OCI-LY7 (cell line): Measurements from ENCODE around the gene CCDC68. TPM values are rescaled to one million over a fixed set of nuclear protein-coding genes. Genes with fewer than 3 reads are reported as not detected.

Experiments used
- BruUV-seq: library from RNA; stranded (reverse); fragments of 400-500 nt; replicated peaks from 2 replicates; lab custom pipeline; 2021; lab: Mats Ljungman, UMichigan
- CTCF ChIA-PET: fragments of 300-600 bp; sonication (Branson Sonifier 250); formaldehyde crosslinking; loops from one replicate; lab custom pipeline; 2022; ENCODE audit warnings: antibody characterized with exemption; ENCODE audit not compliant: unreplicated experiment; lab: Charles Lee
- POLR2A ChIA-PET: fragments of 300-600 bp; sonication (Branson Sonifier 250); formaldehyde crosslinking; loops from one replicate; lab custom pipeline; 2022; ENCODE audit warnings: antibody characterized with exemption; lab: Charles Lee
- DNase-seq: peaks from one replicate; pipeline ENCODE4 v3.0.0-alpha.2; 2015; ENCODE audit warnings: low spot score
- H2AFZ ChIP-seq: fragments of 200-600 bp; sonication (generic), shearing (Covaris generic); 2 replicates; pipeline ENCODE4 v1.6.1; 2014; ENCODE audit warnings: mild to moderate bottlenecking, antibody characterized with exemption, low read length, moderate library complexity
- H3K27ac ChIP-seq: fragments of 200-600 bp; sonication (generic); 2 replicates; pipeline ENCODE4 v1.5.1; 2014; ENCODE audit warnings: mixed run types, low read depth, mild to moderate bottlenecking, moderate library complexity, low read length, inconsistent platforms; ENCODE audit not compliant: poor library complexity, severe bottlenecking
- H3K36me3 ChIP-seq: fragments of 200-600 bp; sonication (generic); 2 replicates; pipeline ENCODE4 v1.6.1; 2014; ENCODE audit warnings: mild to moderate bottlenecking, antibody characterized with exemption, low read length, moderate library complexity, mixed read lengths; ENCODE audit not compliant: insufficient read depth
- H3K4me1 ChIP-seq: fragments of 200-600 bp; sonication (generic); 2 replicates; pipeline ENCODE4 v1.5.1; 2014; ENCODE audit warnings: mild to moderate bottlenecking, low read length; ENCODE audit not compliant: insufficient read depth, poor library complexity, severe bottlenecking
- H3K4me2 ChIP-seq: fragments of 200-600 bp; sonication (generic); 2 replicates; pipeline ENCODE4 v1.6.1; 2014; ENCODE audit warnings: mild to moderate bottlenecking, low read length
- H3K4me3 ChIP-seq: fragments of 200-600 bp; sonication (generic); 2 replicates; pipeline ENCODE4 v1.5.1; 2014; ENCODE audit warnings: mild to moderate bottlenecking, low read depth, low read length; ENCODE audit not compliant: poor library complexity, severe bottlenecking
- H3K79me2 ChIP-seq: fragments of 200-600 bp; sonication (generic); 2 replicates; pipeline ENCODE4 v1.6.1; 2016; ENCODE audit warnings: low read depth, mild to moderate bottlenecking, low read length, moderate library complexity, mixed read lengths; ENCODE audit not compliant: insufficient read depth
- H3K9me2 ChIP-seq: fragments of 200-600 bp; sonication (generic); 2 replicates; pipeline ENCODE4 v1.6.1; 2016; ENCODE audit warnings: mild to moderate bottlenecking, low read length, mixed read lengths; ENCODE audit not compliant: insufficient read depth
- H3K9me3 ChIP-seq: fragments of 200-600 bp; sonication (generic); 2 replicates; pipeline ENCODE4 v1.6.1; 2014; ENCODE audit warnings: mild to moderate bottlenecking, mixed run types, low read length, mixed read lengths
- H4K20me1 ChIP-seq: fragments of 200-600 bp; sonication (generic); 2 replicates; pipeline ENCODE4 v1.6.1; 2014; ENCODE audit warnings: mild to moderate bottlenecking, antibody characterized with exemption, low read length, moderate library complexity, mixed read lengths; ENCODE audit not compliant: insufficient read depth
- EZH2phosphoT487 ChIP-seq: fragments of 200-600 bp; sonication (generic); IDR thresholded peaks from 2 replicates; pipeline ENCODE4 v1.6.1; 2018; ENCODE audit warnings: low read depth, borderline replicate concordance, mild to moderate bottlenecking, mixed run types, antibody characterized with exemption, low read length, moderate library complexity, mixed read lengths
- intact Hi-C: fragments of 100-400 bp; cut with micrococcal nuclease; formaldehyde crosslinking; loops from one replicate; pipeline ENCODE4 v1.10.0; 2022; ENCODE audit not compliant: unreplicated experiment
- total RNA-seq, 2 experiments: library from RNA; depleted of rRNA in 1 of 2; stranded (reverse); fragments of >200 nt in 1 of 2; shearing (Covaris generic) in 1 of 2; gene quantifications; 2 replicates each; pipeline ENCODE4 v1.2.3, GENCODE V29; 2014 to 2022
- TF ChIP-seq, protein P1 (sequence below): fragments of 200-600 bp; sonication (generic); conservative IDR thresholded peaks from 2 replicates; pipeline ENCODE4 v1.5.1; 2014; ENCODE audit warnings: mild to moderate bottlenecking, antibody characterized with exemption, low read length, moderate library complexity, mixed read lengths

CCDC68 gene
- total RNA-seq, 2 experiments from 2014 or later, result not detected

DNA sequence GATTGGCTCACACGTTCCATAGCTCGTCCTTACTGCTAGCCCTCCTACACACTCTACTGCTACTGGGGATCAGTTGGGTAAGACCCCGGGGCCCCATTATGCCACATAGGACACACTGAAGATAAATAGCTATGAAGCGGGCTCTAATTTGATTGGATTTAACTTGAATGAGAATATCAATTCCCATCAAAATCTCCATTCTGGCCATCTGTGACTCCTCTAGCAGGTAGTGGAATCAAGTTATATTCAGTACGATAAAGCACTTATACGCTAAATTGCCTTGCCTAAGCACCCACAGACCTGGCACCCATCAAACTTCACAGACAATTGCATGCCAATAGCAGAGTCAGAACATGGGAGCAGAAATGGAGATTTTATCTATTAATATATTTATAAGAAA is 39.8 kb downstream of the CCDC68 start:
- Histone ChIP-seq H4K20me1 (no peaks in the 10 kb centered on the region), H3K4me1 (no peaks in the 10 kb centered on the region), H3K4me3 (no peak overlapping the region), H3K9me2 (no peaks in the 10 kb centered on the region), H3K36me3 (no peaks in the 10 kb centered on the region), H3K4me2 (no peak overlapping the region), H3K79me2 (no peaks in the 10 kb centered on the region), H2AFZ (no peak overlapping the region), H3K9me3 (no peaks in the 10 kb centered on the region), H3K27ac (no peak overlapping the region)
- ChIA-PET POLR2A (interaction anchor here (0.5 kb wide), 1 partner anchor 1584 kb away, joined by 4 read pairs; no protein-coding TSS in a partner anchor), CTCF (no interaction called here)
- no peak for DNase-seq
- intact Hi-C loops, result no loop called here
- no peak for TF ChIP-seq EZH2phosphoT487
- BruUV-seq, result no TSS peak

DNA sequence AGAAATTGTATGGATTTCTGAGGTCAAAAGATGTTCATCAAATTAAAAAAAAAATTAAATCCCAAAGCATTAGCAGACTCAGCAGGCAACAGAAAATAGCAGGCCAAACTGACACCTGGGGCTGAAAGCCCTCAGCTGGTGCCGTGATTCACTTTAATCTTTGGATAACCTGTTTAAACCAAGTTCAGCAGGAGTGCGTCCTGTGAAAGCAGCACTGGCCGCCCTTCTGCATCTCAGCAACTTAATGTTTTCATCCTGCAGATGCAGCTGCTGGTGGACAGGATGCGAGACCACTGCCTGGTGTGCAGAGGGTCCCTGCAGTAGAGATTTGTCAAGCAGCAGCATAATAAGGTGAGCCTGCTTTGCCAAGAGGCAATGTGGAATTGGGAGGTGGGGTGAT is 41.2 kb downstream of the CCDC68 start:
- intact Hi-C loops, result no loop called here
- no TSS peak for BruUV-seq
- CTCF ChIA-PET, result no interaction called here

DNA sequence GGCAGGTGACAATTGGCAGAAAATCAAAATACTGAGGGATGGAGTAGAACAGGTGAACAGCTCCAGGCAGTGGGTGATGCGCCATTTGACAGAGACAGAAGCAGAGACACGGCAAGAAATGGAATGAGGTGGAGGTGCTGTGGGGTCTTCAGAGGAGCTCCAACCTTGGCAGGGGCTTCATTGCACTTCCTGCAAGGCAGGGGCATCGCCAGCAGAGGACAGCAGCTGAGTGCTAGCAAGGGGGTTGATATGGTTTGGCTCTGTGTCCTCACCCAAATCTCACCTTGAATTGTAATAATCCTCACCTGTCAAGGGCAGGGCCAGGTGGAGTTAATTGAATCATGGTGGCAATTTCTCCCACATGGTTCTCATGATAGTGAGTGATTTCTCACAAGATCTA is 42.8 kb downstream of the CCDC68 start:
- Histone ChIP-seq H3K4me1 (no peaks in the 10 kb centered on the region), H4K20me1 (no peaks in the 10 kb centered on the region), H3K9me2 (no peaks in the 10 kb centered on the region), H3K27ac (no peak overlapping the region), H3K4me3 (no peak overlapping the region), H3K79me2 (no peaks in the 10 kb centered on the region), H3K9me3 (no peaks in the 10 kb centered on the region), H3K4me2 (no peak overlapping the region), H2AFZ (no peak overlapping the region), H3K36me3 (no peaks in the 10 kb centered on the region)
- ChIA-PET CTCF (no interaction called here), POLR2A (interaction anchor here (0.6 kb wide), 1 partner anchor 69 kb away, joined by 4 read pairs; no protein-coding TSS in a partner anchor)
- DNase-seq, result no peak
- TF ChIP-seq, protein P1, sequence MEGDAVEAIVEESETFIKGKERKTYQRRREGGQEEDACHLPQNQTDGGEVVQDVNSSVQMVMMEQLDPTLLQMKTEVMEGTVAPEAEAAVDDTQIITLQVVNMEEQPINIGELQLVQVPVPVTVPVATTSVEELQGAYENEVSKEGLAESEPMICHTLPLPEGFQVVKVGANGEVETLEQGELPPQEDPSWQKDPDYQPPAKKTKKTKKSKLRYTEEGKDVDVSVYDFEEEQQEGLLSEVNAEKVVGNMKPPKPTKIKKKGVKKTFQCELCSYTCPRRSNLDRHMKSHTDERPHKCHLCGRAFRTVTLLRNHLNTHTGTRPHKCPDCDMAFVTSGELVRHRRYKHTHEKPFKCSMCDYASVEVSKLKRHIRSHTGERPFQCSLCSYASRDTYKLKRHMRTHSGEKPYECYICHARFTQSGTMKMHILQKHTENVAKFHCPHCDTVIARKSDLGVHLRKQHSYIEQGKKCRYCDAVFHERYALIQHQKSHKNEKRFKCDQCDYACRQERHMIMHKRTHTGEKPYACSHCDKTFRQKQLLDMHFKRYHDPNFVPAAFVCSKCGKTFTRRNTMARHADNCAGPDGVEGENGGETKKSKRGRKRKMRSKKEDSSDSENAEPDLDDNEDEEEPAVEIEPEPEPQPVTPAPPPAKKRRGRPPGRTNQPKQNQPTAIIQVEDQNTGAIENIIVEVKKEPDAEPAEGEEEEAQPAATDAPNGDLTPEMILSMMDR, result no peak
- TF ChIP-seq EZH2phosphoT487, result no peak
- intact Hi-C loops, result no loop called here
- BruUV-seq, result no TSS peak

More for the DNA sequence above, 41.2 kb downstream of the CCDC68 start:
- Histone ChIP-seq H3K4me2 (no peak overlapping the region), H3K36me3 (no peaks in the 10 kb centered on the region), H3K9me3 (no peaks in the 10 kb centered on the region), H3K4me1 (no peaks in the 10 kb centered on the region), H2AFZ (no peak overlapping the region), H3K9me2 (no peaks in the 10 kb centered on the region), H3K79me2 (no peaks in the 10 kb centered on the region), H4K20me1 (no peaks in the 10 kb centered on the region), H3K4me3 (no peak overlapping the region), H3K27ac (no peak overlapping the region)
- no peak for DNase-seq
- no peak for TF ChIP-seq EZH2phosphoT487
- TF ChIP-seq, protein P1, result no peak
- POLR2A ChIA-PET, result no interaction called here
